Bronchial epithelial cell (primary cell): Measurements from ENCODE around the gene NPAS1. TPM values are rescaled to one million over a fixed set of nuclear protein-coding genes. Genes with fewer than 3 reads are reported as not detected.

Source experiments
- DNase-seq: peaks from one replicate; pipeline ENCODE4 v3.0.0-alpha.2; 2010; ENCODE audit warnings: low read depth
- FAIRE-seq: peaks from 2 replicates; lab custom pipeline; 2011; peaks lifted over from hg19 to GRCh38; lab: Jason Lieb, UNC
- H3K27me3 ChIP-seq: 2 replicates; pipeline ENCODE4 v1.5.1; 2011; ENCODE audit warnings: low read length; ENCODE audit not compliant: control insufficient read depth, insufficient read depth
- H3K36me3 ChIP-seq: 2 replicates; pipeline ENCODE4 v1.5.1; 2011; ENCODE audit warnings: low read length; ENCODE audit not compliant: control insufficient read depth, insufficient read depth
- H3K4me3 ChIP-seq: 2 replicates; pipeline ENCODE4 v1.5.1; 2011; ENCODE audit warnings: mild to moderate bottlenecking, low read depth, low read length, control low read depth
- total RNA-seq: library from RNA; depleted of rRNA; stranded (reverse); fragments of >200 nt; gene quantifications from 2 replicates; pipeline ENCODE4 v1.2.1, GENCODE V29; 2014
- TF ChIP-seq, protein P1 (sequence below): IDR thresholded peaks from 2 replicates; pipeline ENCODE4 v1.5.1; 2011; ENCODE audit warnings: mild to moderate bottlenecking, moderate library complexity, low read length, control low read depth, inconsistent platforms; ENCODE audit not compliant: insufficient read depth, severe bottlenecking

The NPAS1 gene
- total RNA-seq, 1 donor from 2014 or later: 0.26 TPM

DNA sequence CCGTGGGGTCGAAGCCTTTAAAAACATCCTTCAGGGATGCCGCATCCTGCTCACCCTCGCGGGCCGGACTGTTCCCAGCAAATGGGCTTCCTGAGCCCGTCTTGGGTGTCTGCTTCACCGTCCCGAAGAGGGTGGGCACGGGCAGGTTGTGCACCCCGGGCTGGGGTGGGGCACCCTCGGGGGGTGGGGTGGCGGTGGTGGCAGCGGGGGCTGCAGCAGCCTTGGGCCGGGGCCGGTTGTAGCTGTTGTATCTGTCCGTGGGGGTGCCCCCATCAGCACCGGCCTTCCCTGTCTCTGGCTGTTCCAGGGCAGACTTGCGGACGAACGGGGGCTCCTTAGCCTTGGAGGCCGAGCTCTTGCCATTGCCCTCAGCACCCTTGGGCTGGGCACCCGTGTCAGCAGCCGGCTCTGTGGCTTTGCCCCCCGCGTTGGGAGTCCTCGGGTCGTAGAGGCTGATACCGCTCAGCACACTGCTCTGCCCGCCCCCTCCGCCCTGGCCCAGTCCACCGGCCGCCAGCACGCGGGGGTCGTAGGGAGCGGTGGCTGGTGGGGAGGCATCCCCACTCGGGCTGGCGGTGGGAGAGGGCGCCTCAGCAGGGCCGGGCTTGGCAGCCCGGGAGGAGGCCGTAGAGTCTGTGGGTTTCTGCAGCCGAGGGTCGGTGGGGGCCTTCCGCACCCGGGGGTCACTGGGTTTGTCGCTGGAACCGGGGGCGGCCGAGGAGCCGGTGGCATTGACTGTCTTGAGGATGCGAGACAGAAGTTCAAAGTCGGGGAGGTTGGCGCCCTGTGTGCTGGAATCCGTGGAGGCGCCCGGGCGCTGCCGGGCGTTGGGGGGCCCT lies 47.0 kb downstream of the NPAS1 start:
- FAIRE-seq: no peak
- TF ChIP-seq, protein P1, sequence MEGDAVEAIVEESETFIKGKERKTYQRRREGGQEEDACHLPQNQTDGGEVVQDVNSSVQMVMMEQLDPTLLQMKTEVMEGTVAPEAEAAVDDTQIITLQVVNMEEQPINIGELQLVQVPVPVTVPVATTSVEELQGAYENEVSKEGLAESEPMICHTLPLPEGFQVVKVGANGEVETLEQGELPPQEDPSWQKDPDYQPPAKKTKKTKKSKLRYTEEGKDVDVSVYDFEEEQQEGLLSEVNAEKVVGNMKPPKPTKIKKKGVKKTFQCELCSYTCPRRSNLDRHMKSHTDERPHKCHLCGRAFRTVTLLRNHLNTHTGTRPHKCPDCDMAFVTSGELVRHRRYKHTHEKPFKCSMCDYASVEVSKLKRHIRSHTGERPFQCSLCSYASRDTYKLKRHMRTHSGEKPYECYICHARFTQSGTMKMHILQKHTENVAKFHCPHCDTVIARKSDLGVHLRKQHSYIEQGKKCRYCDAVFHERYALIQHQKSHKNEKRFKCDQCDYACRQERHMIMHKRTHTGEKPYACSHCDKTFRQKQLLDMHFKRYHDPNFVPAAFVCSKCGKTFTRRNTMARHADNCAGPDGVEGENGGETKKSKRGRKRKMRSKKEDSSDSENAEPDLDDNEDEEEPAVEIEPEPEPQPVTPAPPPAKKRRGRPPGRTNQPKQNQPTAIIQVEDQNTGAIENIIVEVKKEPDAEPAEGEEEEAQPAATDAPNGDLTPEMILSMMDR: no peak
- Histone ChIP-seq H3K4me3 (no peak overlapping the region), H3K27me3 (no peaks in the 10 kb centered on the region), H3K36me3 (peaks cover 30% of the 10 kb centered on the region)
- no peak for DNase-seq

DNA sequence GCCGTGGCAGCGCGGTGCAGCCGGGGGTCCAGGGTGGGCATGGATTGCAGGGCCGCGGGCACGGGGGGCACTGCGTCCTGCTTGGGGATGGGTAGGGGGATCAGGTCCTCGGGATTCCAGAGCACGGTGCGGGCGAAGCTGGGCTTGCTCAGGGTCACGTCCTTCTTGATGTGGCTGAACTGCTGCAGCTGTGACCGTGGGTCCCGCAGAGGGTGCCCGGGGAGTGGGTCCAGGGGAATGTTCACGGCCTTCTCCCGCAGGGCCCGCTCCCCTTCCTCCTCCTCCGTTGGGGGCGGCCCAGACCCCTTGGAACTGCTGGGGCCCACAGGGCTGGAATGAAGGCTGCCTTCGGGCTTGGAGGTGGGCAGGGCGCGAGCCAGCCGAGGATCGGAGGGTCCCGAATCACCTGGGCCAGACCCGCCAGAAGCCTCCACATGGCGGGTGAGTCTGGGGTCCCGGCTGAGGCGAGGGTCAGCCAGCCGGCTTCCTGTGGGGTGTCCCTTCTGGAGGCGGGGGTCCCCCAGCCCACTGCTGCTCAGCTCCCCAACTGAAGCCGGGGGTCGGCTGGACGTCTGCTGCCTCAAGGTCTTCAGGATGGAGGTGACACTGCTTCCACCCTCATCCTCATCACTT lies 47.7 kb downstream of the NPAS1 start:
- Histone ChIP-seq H3K36me3 (peaks cover 33% of the 10 kb centered on the region), H3K27me3 (no peaks in the 10 kb centered on the region), H3K4me3 (no peak overlapping the region)
- DNase-seq (no peak), FAIRE-seq (no peak)
- TF ChIP-seq, protein P1: no peak

DNA sequence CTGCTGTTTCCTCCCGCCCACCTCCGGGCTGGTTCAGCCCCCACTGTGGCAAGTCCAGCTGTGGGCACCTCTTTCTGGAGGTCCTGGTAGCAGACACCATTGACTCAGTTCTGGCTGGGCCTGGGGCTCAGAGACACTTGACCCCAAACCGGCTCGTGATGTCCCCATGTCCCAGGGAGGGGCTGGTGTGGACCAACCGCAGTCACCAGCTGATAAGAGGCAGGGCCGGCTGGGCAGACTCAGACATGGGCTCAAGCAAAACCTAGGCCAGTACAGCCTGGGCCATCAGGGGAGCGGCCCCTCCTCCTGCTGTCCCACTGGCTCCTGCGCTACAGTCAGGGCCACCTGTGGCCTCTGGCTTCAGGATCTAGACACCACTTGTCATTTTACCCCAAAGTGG lies 48.6 kb downstream of the NPAS1 start:
- TF ChIP-seq, protein P1: no peak
- no peak overlapping the region for H3K4me3 ChIP-seq
- H3K27me3 ChIP-seq: no peaks in the 10 kb centered on the region
- DNase-seq (no peak), FAIRE-seq (no peak)
- peaks cover 37% of the 10 kb centered on the region for H3K36me3 ChIP-seq

DNA sequence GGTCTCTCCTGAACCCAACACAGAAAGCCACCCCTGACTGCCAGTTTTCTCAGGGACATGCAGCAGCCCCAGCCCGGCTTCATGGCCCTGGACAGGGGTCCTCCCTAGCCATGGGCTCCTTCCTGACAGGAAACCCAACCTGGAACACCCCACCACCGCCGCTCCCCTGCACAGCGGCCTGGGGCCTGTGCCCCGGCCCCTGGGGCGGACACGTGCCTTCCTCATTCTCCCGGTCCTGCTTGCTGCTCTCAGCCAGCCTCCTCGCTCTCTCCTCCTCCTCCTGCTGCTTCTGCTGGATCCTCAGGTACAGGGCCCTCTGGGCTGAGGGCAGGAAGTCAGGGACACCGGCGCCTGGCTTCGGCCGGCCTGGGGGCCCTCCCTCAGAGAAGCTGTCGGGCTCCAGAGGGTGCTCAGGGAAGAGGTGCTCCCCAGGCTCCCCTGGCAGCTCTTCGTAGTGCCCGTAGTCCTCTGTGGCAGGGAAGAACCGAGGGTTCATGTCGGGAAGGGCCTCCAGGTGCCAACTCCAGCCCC lies 49.3 kb downstream of the NPAS1 start:
- peaks cover 38% of the 10 kb centered on the region for H3K36me3 ChIP-seq
- DNase-seq (no peak), FAIRE-seq (no peak)
- TF ChIP-seq, protein P1: no peak
- no peaks in the 10 kb centered on the region for H3K27me3 ChIP-seq
- no peak overlapping the region for H3K4me3 ChIP-seq

DNA sequence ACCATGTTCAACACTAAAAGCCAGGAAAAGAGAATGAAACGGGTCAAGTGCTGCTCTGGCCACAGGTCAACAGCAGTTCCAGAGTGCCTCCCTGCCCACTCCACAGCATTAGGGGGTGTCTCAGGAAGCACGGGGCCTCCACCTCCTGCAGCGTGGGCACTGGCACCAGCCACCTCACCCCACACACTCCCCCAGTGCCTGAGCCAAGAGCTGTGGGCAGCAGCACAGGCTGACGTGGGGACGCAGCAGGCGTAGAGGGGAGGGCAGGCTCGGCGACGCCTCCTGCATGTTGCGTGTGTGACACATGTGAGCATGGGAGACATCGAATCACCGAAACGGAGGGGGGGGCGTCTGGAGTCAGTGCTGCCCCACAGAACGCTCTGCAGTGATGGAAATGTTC lies 50.2 kb downstream of the NPAS1 start:
- H3K4me3 ChIP-seq: no peak overlapping the region
- DNase-seq: no peak
- TF ChIP-seq, protein P1: no peak
- H3K27me3 ChIP-seq: no peaks in the 10 kb centered on the region
- FAIRE-seq: no peak
- H3K36me3 ChIP-seq: peaks cover 40% of the 10 kb centered on the region
